WERI-Rb-1 (cell line): ENCODE measurements around the gene ABCC1.

Experiments
- DNase-seq: peaks from one replicate; pipeline ENCODE4 v3.0.0-alpha.2; 2020
- H3K27ac ChIP-seq: fragments of 250-450 bp; sonication (Bioruptor Pico); 2 replicates; pipeline ENCODE4 v1.5.1; 2020; ENCODE audit warnings: mild to moderate bottlenecking, moderate library complexity
- H3K27me3 ChIP-seq: fragments of 250-450 bp; sonication (Bioruptor Pico); 2 replicates; pipeline ENCODE4 v1.5.1; 2021; ENCODE audit warnings: mild to moderate bottlenecking, low read depth, moderate library complexity; ENCODE audit not compliant: insufficient read depth, severe bottlenecking
- H3K36me3 ChIP-seq: fragments of 250-450 bp; sonication (Bioruptor Pico); 2 replicates; pipeline ENCODE4 v1.5.1; 2020; ENCODE audit warnings: mild to moderate bottlenecking, moderate library complexity
- H3K4me3 ChIP-seq: 2 replicates; pipeline ENCODE4 v1.5.1; 2011; ENCODE audit warnings: low read depth, mild to moderate bottlenecking, control low read depth, low read length
- H3K9me3 ChIP-seq: fragments of 250-450 bp; sonication (Bioruptor Pico); 2 replicates; pipeline ENCODE4 v1.5.1; 2021; ENCODE audit warnings: mild to moderate bottlenecking, moderate library complexity; ENCODE audit not compliant: severe bottlenecking
- TF ChIP-seq, protein P1 (sequence below): IDR thresholded peaks from 2 replicates; pipeline ENCODE4 v1.5.1; 2011; ENCODE audit warnings: low read depth, mild to moderate bottlenecking, control low read depth, inconsistent platforms, low read length

The ABCC1 gene

DNA sequence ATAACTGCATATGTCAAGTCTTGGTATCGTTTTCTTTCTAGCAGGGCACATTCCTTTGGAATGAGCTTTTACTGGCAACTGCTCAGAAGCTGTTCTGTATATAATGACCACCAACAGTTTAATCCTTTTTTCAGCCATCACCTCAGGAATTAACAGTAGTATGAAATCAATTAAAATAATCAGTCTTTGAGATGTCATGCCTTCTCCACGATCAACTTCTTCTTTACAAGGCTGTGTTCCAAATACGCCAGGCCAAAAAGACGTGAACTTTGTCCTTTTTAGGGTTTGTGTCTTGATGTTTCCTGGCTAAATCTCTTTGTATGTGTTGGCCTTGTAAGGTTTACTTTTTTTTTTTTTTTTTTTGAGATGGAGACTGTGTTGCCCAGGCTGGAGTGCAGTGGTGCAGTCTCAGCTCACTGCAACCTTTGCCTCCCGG, 54.9 kb downstream of the ABCC1 start:
- Histone ChIP-seq H3K27ac (no peak overlapping the region), H3K27me3 (no peaks in the 10 kb centered on the region), H3K36me3 (peaks cover 4% of the 10 kb centered on the region), H3K4me3 (no peak overlapping the region), H3K9me3 (no peaks in the 10 kb centered on the region)
- no peak for DNase-seq
- TF ChIP-seq, protein P1, sequence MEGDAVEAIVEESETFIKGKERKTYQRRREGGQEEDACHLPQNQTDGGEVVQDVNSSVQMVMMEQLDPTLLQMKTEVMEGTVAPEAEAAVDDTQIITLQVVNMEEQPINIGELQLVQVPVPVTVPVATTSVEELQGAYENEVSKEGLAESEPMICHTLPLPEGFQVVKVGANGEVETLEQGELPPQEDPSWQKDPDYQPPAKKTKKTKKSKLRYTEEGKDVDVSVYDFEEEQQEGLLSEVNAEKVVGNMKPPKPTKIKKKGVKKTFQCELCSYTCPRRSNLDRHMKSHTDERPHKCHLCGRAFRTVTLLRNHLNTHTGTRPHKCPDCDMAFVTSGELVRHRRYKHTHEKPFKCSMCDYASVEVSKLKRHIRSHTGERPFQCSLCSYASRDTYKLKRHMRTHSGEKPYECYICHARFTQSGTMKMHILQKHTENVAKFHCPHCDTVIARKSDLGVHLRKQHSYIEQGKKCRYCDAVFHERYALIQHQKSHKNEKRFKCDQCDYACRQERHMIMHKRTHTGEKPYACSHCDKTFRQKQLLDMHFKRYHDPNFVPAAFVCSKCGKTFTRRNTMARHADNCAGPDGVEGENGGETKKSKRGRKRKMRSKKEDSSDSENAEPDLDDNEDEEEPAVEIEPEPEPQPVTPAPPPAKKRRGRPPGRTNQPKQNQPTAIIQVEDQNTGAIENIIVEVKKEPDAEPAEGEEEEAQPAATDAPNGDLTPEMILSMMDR, result no peak

GRCh38 chr16:16005721-16006120, 56.3 kb downstream of the ABCC1 start:
- no peak for DNase-seq
- no peaks in the 10 kb centered on the region for H3K27me3 ChIP-seq
- no peak overlapping the region for H3K27ac ChIP-seq
- H3K4me3 ChIP-seq, result no peak overlapping the region
- TF ChIP-seq, protein P1, result no peak
- H3K9me3 ChIP-seq, result no peaks in the 10 kb centered on the region
- H3K36me3 ChIP-seq, result peaks cover 16% of the 10 kb centered on the region

- no peaks in the 10 kb centered on the region for H3K9me3 ChIP-seq
- H3K27me3 ChIP-seq, result no peaks in the 10 kb centered on the region
- H3K36me3 ChIP-seq, result peaks cover 23% of the 10 kb centered on the region
- no peak for DNase-seq
- no peak overlapping the region for H3K4me3 ChIP-seq
- H3K27ac ChIP-seq, result no peak overlapping the region
- TF ChIP-seq, protein P1, result no peak
Observed at GRCh38 chr16:16006650-16007049, 57.2 kb downstream of the ABCC1 start.

- Histone ChIP-seq H3K4me3 (no peak overlapping the region), H3K27me3 (no peaks in the 10 kb centered on the region), H3K27ac (no peak overlapping the region), H3K9me3 (no peaks in the 10 kb centered on the region), H3K36me3 (peaks cover 27% of the 10 kb centered on the region)
- no peak for DNase-seq
- TF ChIP-seq, protein P1, result no peak
Observed at GRCh38 chr16:16007743-16008111, 58.3 kb downstream of the ABCC1 start.

GRCh38 chr16:16008666-16009065, 59.2 kb downstream of the ABCC1 start:
- H3K27ac ChIP-seq, result no peak overlapping the region
- peaks cover 27% of the 10 kb centered on the region for H3K36me3 ChIP-seq
- TF ChIP-seq, protein P1, result no peak
- no peaks in the 10 kb centered on the region for H3K27me3 ChIP-seq
- H3K4me3 ChIP-seq, result no peak overlapping the region
- no peaks in the 10 kb centered on the region for H3K9me3 ChIP-seq
- no peak for DNase-seq

DNA sequence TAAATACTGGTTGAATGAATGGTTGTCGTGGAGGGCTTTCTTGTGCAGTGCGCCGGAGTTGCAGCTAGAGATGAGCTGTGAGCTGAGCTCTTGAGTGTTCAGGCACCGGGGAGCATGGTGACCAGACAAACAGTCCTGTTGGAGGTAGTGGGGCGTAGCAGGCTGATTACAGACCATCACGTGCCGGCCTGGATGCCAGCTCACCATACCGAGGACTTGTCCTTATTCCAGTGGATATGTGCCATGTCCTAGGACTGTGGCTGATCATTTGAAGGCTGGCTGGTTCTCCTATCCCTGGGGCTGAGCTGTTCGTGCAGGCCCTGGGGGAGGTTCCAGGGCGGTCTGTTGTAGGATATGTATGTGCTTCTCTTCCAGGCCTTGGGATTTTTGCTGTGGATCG, 60.0 kb downstream of the ABCC1 start:
- Histone ChIP-seq H3K4me3 (no peak overlapping the region), H3K27ac (no peak overlapping the region), H3K27me3 (no peaks in the 10 kb centered on the region), H3K36me3 (peaks cover 27% of the 10 kb centered on the region), H3K9me3 (no peaks in the 10 kb centered on the region)
- no peak for DNase-seq
- TF ChIP-seq, protein P1, result no peak
